Measurements from ENCODE around the gene HSPA1L. TPM values are rescaled to one million over a fixed set of nuclear protein-coding genes. Genes with fewer than 3 reads are reported as not detected.

Gene HSPA1L
- total and polyA plus RNA-seq, 10 of the 15 experiments (the other 5 are each of a cell fraction or from before 2014, with no cell fraction given) = 0.69 to 2.5 (median 1.5) TPM

- Histone ChIP-seq H3K4me1 (ENCODE audit: control insufficient read depth, insufficient read depth, low read length) (peaks cover 18% of the 10 kb centered on the region), H3K27me3 (replicated peaks in 1 of 2; ENCODE audit: control insufficient read depth in 2 of 2, insufficient read depth in 2 of 2, low read length in 1 of 2) (no peaks in the 10 kb centered on the region), H4K20me1 (ENCODE audit: control insufficient read depth, insufficient read depth) (no peaks in the 10 kb centered on the region), H3K9ac (ENCODE audit: control insufficient read depth, insufficient read depth, low read length) (no peak overlapping the region), H3K9me3 (replicated peaks; ENCODE audit: control insufficient read depth, insufficient read depth, low read length) (no peaks in the 10 kb centered on the region), H2AFZ (ENCODE audit: control insufficient read depth, low read depth, low read length) (no peak overlapping the region), H3K4me3 (no peak overlapping the region), H3K27ac (ENCODE audit: control insufficient read depth, insufficient read depth) (no peak overlapping the region), H3K4me2 (ENCODE audit: control insufficient read depth, insufficient read depth) (no peak overlapping the region), H3K79me2 (ENCODE audit: control insufficient read depth, insufficient read depth, low read length) (no peaks in the 10 kb centered on the region), H3K36me3 (ENCODE audit: control insufficient read depth in 2 of 2, insufficient read depth in 2 of 2, low read length in 1 of 2) (peaks cover 0 to 17% of the 10 kb centered on the region in 2 experiments; a peak in 2 of 4 replicates)
- WGBS (ENCODE audit: insufficient coverage, insufficient replicate concordance, low lambda C conversion rate, missing lambda C conversion rate) = 94% methylated on average over 3 of the region's 4 CpGs
- no TSS peak for BruUV-seq (replicated peaks)
- intact Hi-C loops (cut with micrococcal nuclease; ENCODE audit: unreplicated experiment) = loop anchor here (10.0 kb wide), 1 partner anchor 50 kb away; the partner anchor contains the start of gene HSPA1B
- RAD21 ChIA-PET (ENCODE audit: unreplicated experiment) = interaction anchor here (1.3 to 1.7 kb wide), 2 partner anchors 40 to 55 kb away, joined by 4 to 5 read pairs; partner anchors contain the start of gene CLIC1
- CTCF ChIA-PET = interaction anchor here (1.0 to 9.2 kb wide), 3 partner anchors 16 to 55 kb away, joined by 4 to 208 read pairs (median 9); partner anchors contain the start of genes CLIC1, DDAH2 and MSH5
- no peak for FAIRE-seq
- no peak for DNase-seq (ENCODE audit: low read depth, low spot score)
- POLR2A ChIA-PET = interaction anchor here (0.6 to 1.4 kb wide), 2 partner anchors 43 to 56 kb away, joined by 3 to 6 read pairs; no protein-coding TSS in a partner anchor
- in situ Hi-C loops (cut with MboI) = no loop called here
- SMC1A ChIA-PET (ENCODE audit: uncharacterized antibody, unreplicated experiment) = interaction anchor here (0.8 to 2.0 kb wide), 5 partner anchors 31 to 48 kb away, joined by 3 to 6 read pairs (median 5); partner anchors contain the start of gene LSM2
- no peak for ATAC-seq
- TF ChIP-seq CEBPZ (IDR thresholded peaks at IDR 0.05; ENCODE audit: low read depth, low read length) = no peak
- no peak for TF ChIP-seq TBL1XR1 (IDR thresholded peaks at IDR 0.05; ENCODE audit: low read depth, low read length)
- TF ChIP-seq IRF5 (IDR thresholded peaks at IDR 0.05; ENCODE audit: borderline replicate concordance) = no peak
- TF ChIP-seq ZNF622 (IDR thresholded peaks at IDR 0.05) = no peak
- no peak for TF ChIP-seq LARP7 (IDR thresholded peaks at IDR 0.05)
- no peak for TF ChIP-seq RB1 (IDR thresholded peaks at IDR 0.05; ENCODE audit: borderline replicate concordance)
- TF ChIP-seq TCF3 (IDR thresholded peaks at IDR 0.05; ENCODE audit: borderline replicate concordance, insufficient read depth, low read depth, low read length) = no peak
- TF ChIP-seq CREB1 (IDR thresholded peaks at IDR 0.05; ENCODE audit: low read depth) = no peak
- TF ChIP-seq ATF2 (IDR thresholded peaks at IDR 0.05; ENCODE audit: low read length) = no peak
- no peak for TF ChIP-seq CUX1 (IDR thresholded peaks at IDR 0.05; ENCODE audit: insufficient replicate concordance, low read depth, low read length)
- TF ChIP-seq CBX5 (IDR thresholded peaks at IDR 0.05; ENCODE audit: low read depth) = no peak
- no peak for TF ChIP-seq ZNF384 (IDR thresholded peaks at IDR 0.05; ENCODE audit: borderline replicate concordance, low read depth, low read length)
Measured at GRCh38 chr6:31775184-31775583, 39.9 kb downstream of the HSPA1L start.

Data from GM12878 (cell line).